Naive thymus-derived CD4-positive, alpha-beta T cell (primary cell): ENCODE data around the gene B4GALNT2. TPM values are rescaled to one million over a fixed set of nuclear protein-coding genes. Genes with fewer than 3 reads are reported as not detected.
A peak's percentile ranks its signal among the peaks of the same experiment; 100 is the strongest.

Experiments used
- ATAC-seq: fragments of 150-1000 bp; cut with Tn5 transposase; 2 replicates; pipeline ENCODE4 v1.10.0; 2021; ENCODE audit warnings: mild to moderate bottlenecking, moderate library complexity
- CTCF ChIA-PET: fragments of 350-600 bp; sonication (Branson Sonifier 250); formaldehyde crosslinking; loops from one replicate; lab custom pipeline; 2021; ENCODE audit warnings: antibody characterized with exemption; lab: Charles Lee
- POLR2A ChIA-PET: fragments of 350-600 bp; sonication (Branson Sonifier 250); formaldehyde crosslinking; loops from one replicate; lab custom pipeline; 2021; ENCODE audit warnings: antibody characterized with exemption, inconsistent platforms; lab: Charles Lee
- DNase-seq, 9 donors: peaks; one replicate each; pipeline versions ENCODE4 v3.0.0 to v3.0.0-alpha.2; 2020 to 2022; ENCODE audit warnings: mixed read lengths in 1 of 9
- H3K27ac ChIP-seq: one replicate; pipeline ENCODE4 v1.7.0; 2013; ENCODE audit warnings: mild to moderate bottlenecking, low read depth, low read length, moderate library complexity
- H3K27me3 ChIP-seq, 2 donors: one replicate each; pipeline ENCODE4 v1.7.0; 2013; ENCODE audit warnings: low read length in 2 of 2, mild to moderate bottlenecking in 2 of 2, moderate library complexity in 2 of 2; ENCODE audit not compliant: control insufficient read depth in 2 of 2, insufficient read depth in 2 of 2
- H3K36me3 ChIP-seq, 3 experiments: 1 replicate in 2 of 3; 2 replicates in 1 of 3; pipeline ENCODE4 v1.7.0; 2013; ENCODE audit warnings: low read length in 3 of 3, mild to moderate bottlenecking in 3 of 3, moderate library complexity in 1 of 3; ENCODE audit not compliant: insufficient read depth in 3 of 3, control insufficient read depth in 2 of 3
- H3K4me1 ChIP-seq, 2 donors: one replicate each; pipeline ENCODE4 v1.7.0; 2013; ENCODE audit warnings: low read length in 2 of 2, mild to moderate bottlenecking in 2 of 2, moderate library complexity in 1 of 2; ENCODE audit not compliant: control insufficient read depth in 2 of 2, insufficient read depth in 2 of 2
- H3K4me3 ChIP-seq: 2 replicates; pipeline ENCODE4 v1.7.0; 2013; ENCODE audit warnings: mild to moderate bottlenecking, low read length
- H3K9me3 ChIP-seq, 3 experiments: 1 replicate in 2 of 3; 2 replicates in 1 of 3; pipeline ENCODE4 v1.7.0; 2013; ENCODE audit warnings: low read length in 3 of 3; ENCODE audit not compliant: control insufficient read depth in 2 of 3
- H3K27ac Mint-ChIP-seq, 9 donors: one replicate each; pipeline ENCODE4 v1.8.0; 2020 to 2022; ENCODE audit warnings: mixed read lengths in 9 of 9, mild to moderate bottlenecking in 8 of 9, moderate library complexity in 5 of 9, inconsistent platforms in 2 of 9
- H3K27me3 Mint-ChIP-seq, 5 donors: one replicate each; pipeline ENCODE4 v1.8.0; 2021 to 2022; ENCODE audit warnings: mixed read lengths in 5 of 5, mild to moderate bottlenecking in 1 of 5
- H3K36me3 Mint-ChIP-seq, 5 donors: one replicate each; pipeline ENCODE4 v1.8.0; 2020 to 2022; ENCODE audit warnings: mixed read lengths in 5 of 5, mild to moderate bottlenecking in 3 of 5, inconsistent platforms in 1 of 5
- H3K4me1 Mint-ChIP-seq, 7 donors: one replicate each; pipeline ENCODE4 v1.8.0; 2020 to 2022; ENCODE audit warnings: mixed read lengths in 7 of 7, mild to moderate bottlenecking in 3 of 7, inconsistent platforms in 1 of 7
- H3K4me3 Mint-ChIP-seq, 10 donors: one replicate each; pipeline ENCODE4 v1.8.0; 2020 to 2022; ENCODE audit warnings: mild to moderate bottlenecking in 10 of 10, mixed read lengths in 10 of 10, moderate library complexity in 6 of 10, inconsistent platforms in 2 of 10
- H3K9me3 Mint-ChIP-seq, 11 donors: one replicate each; pipeline ENCODE4 v1.8.0; 2020 to 2022; ENCODE audit warnings: mixed read lengths in 11 of 11, mild to moderate bottlenecking in 4 of 11, inconsistent platforms in 1 of 11, moderate library complexity in 1 of 11
- intact Hi-C, 2 donors: fragments of 100-400 bp; cut with micrococcal nuclease; formaldehyde crosslinking; loops; one replicate each; pipeline ENCODE4 v1.15.1; 2023
- polyA plus RNA-seq, 2 donors: library from polyadenylated mRNA; unstranded; fragments of 300-500 nt; fragmentation: Illumina TruSeq; gene quantifications; one replicate each; pipeline ENCODE4 v1.2.3, GENCODE V29; 2021
- total RNA-seq, 6 experiments: library from RNA in 5 of 6; stranded (reverse) in 5 of 6; gene quantifications; 1 replicate in 5 of 6; 2 replicates in 1 of 6; pipeline ENCODE4 v1.2.3 and lab custom pipeline; 2021 to 2026

The B4GALNT2 gene
- total and polyA plus RNA-seq, 7 experiments from 2014 or later = 0.03 to 0.05 (median 0.05) TPM; not detected in 3

DNA sequence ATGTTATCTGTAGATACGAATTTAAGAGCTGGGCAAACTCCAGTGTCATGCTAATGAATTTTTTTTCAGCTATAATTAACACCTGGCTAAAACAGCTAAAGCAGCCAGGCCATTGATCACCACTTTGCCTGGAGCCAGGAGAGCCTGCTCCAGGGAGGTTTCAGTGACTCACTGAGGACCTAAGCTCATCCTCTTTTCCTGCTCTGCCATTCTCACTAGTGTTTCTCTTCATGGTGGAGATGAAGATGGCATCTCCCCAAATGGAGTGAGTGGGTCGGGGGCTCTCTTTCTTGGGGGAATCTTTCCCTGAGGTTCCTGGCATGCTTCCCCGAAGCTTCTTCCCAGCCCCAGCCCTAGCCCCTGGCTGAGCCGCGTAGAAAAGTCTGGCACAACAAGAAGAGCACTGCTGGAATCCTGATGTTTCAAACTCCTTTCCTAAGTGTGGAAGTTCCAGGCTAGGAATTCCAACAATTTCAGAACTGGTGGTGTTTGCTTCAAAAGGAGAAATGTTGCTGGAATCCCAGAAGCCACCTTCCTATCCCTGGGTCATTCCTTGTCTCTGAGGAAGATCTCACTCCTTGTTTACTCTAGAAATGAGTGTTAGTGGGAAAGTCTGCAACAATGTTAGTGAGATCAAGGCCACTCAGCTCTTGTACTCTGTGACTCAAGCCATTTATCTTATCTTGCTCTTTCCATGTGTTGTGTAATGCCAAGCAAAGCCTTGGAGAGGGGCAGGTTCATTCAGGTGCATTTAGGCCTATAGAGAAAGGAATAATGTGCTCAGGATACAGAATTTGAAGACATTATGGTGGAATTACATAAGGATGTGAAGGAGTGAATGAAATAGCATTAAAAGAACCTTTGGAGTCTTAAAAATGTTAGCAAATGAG lies 26.0 kb upstream of the B4GALNT2 start:
- no peaks in the 10 kb centered on the region for H3K36me3 Mint-ChIP-seq
- no peak overlapping the region for H3K4me3 ChIP-seq
- H3K27me3 ChIP-seq = no peaks in the 10 kb centered on the region
- peaks cover 0 to 4% (median 0%) of the 10 kb centered on the region in 7 donors for H3K4me1 Mint-ChIP-seq
- DNase-seq (no peak), ATAC-seq (no peak)
- CTCF ChIA-PET = interaction anchor here (0.7 kb wide), 1 partner anchor 262 kb away, joined by 3 read pairs; no protein-coding TSS in a partner anchor
- intact Hi-C loops = no loop called here
- H3K27me3 Mint-ChIP-seq = peaks cover 0 to 17% (median 0%) of the 10 kb centered on the region in 5 donors
- POLR2A ChIA-PET = no interaction called here
- no peaks in the 10 kb centered on the region for H3K36me3 ChIP-seq
- H3K27ac Mint-ChIP-seq = no peak overlapping the region
- H3K9me3 ChIP-seq = no peaks in the 10 kb centered on the region
- no peaks in the 10 kb centered on the region for H3K9me3 Mint-ChIP-seq
- H3K27ac ChIP-seq = no peak overlapping the region
- no peaks in the 10 kb centered on the region for H3K4me1 ChIP-seq
- H3K4me3 Mint-ChIP-seq = no peak overlapping the region

DNA sequence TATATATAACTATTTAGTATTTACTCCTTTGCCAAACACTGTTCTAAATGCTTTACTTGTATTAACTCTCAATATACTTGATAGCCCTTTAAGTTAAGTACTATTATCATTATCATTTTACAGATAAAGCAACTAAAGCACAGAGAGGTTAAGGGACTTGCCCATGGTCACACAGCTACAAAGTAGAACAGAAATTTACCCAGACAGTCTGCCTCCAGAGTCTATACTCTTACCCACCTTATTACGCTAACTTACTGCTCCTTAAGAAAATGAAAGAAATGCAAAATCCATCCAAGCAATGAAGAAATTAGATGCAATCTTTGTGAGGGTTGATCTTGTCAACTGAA lies 25.4 kb upstream of the B4GALNT2 start:
- Mint-ChIP-seq H3K9me3 (no peaks in the 10 kb centered on the region), H3K36me3 (no peaks in the 10 kb centered on the region), H3K4me3 (no peak overlapping the region), H3K27ac (no peak overlapping the region), H3K27me3 (peaks cover 0 to 18% (median 0%) of the 10 kb centered on the region in 5 donors), H3K4me1 (peaks cover 0 to 4% (median 0%) of the 10 kb centered on the region in 7 donors)
- Histone ChIP-seq H3K9me3 (no peaks in the 10 kb centered on the region), H3K27me3 (no peaks in the 10 kb centered on the region), H3K36me3 (no peaks in the 10 kb centered on the region), H3K4me1 (no peaks in the 10 kb centered on the region), H3K27ac (no peak overlapping the region), H3K4me3 (no peak overlapping the region)
- intact Hi-C loops = no loop called here
- ChIA-PET CTCF (interaction anchor here (0.7 kb wide), 1 partner anchor 262 kb away, joined by 3 read pairs; no protein-coding TSS in a partner anchor), POLR2A (no interaction called here)
- ATAC-seq (no peak), DNase-seq (no peak)

DNA sequence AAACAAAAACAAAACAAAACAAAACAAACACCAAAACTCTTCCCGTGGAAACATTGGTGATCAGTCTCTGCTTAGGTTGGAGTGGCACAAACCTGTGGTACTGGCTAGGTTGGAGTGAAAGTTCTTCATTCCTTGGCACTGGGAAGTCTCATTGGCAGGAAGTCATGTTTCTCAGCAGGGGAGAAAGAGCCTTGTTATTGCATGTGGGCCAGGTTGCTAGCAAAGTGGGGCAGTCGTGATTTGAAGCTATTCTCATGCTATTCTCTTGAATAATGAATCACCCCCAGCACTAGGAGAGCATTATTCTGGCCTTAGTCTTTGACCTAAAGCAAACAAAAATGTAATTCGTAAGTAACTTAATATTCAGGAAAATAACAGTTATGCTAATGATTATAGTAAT lies 24.3 kb upstream of the B4GALNT2 start:
- peaks cover 0 to 4% (median 0%) of the 10 kb centered on the region in 7 donors for H3K4me1 Mint-ChIP-seq
- no peaks in the 10 kb centered on the region for H3K4me1 ChIP-seq
- POLR2A ChIA-PET = no interaction called here
- CTCF ChIA-PET = no interaction called here
- H3K9me3 ChIP-seq = no peaks in the 10 kb centered on the region
- H3K4me3 Mint-ChIP-seq = peak overlapping the region in 1 of 10 donors; percentile 1
- no peak overlapping the region for H3K27ac ChIP-seq
- ATAC-seq (no peak), DNase-seq (no peak)
- no peak overlapping the region for H3K27ac Mint-ChIP-seq
- H3K27me3 ChIP-seq = no peaks in the 10 kb centered on the region
- peaks cover 0 to 26% (median 4%) of the 10 kb centered on the region in 5 donors for H3K27me3 Mint-ChIP-seq
- intact Hi-C loops = no loop called here
- H3K36me3 ChIP-seq = no peaks in the 10 kb centered on the region
- H3K36me3 Mint-ChIP-seq = no peaks in the 10 kb centered on the region
- H3K4me3 ChIP-seq = no peak overlapping the region
- H3K9me3 Mint-ChIP-seq = peaks cover 0 to 2% (median 0%) of the 10 kb centered on the region in 11 donors

DNA sequence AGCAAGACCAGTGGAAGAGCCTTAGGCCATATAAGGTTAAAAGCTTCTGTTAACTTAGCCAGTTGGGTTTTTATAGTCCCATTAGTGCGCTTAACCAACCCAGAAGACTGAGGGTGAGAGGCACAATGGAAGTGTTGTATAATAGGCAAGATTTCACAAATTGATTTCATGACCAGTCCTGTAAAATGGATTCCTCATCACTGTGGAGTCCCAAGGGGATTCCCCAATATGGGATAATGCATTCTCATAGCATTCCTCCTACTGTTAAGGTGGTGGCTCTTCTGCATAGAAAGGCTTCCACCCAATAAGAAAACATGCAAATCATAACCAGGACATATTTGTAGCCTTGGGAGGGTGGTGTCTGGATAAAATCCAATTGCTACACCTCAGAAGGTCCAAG lies 22.1 kb upstream of the B4GALNT2 start:
- no peaks in the 10 kb centered on the region for H3K27me3 ChIP-seq
- H3K27me3 Mint-ChIP-seq = peaks cover 5 to 36% (median 13%) of the 10 kb centered on the region in 5 donors
- CTCF ChIA-PET = no interaction called here
- H3K4me3 Mint-ChIP-seq = no peak overlapping the region
- ATAC-seq = no peak
- no peaks in the 10 kb centered on the region for H3K9me3 ChIP-seq
- no peaks in the 10 kb centered on the region for H3K36me3 ChIP-seq
- H3K4me1 Mint-ChIP-seq = peaks cover 0 to 4% (median 0%) of the 10 kb centered on the region in 7 donors
- H3K4me1 ChIP-seq = no peaks in the 10 kb centered on the region
- no peaks in the 10 kb centered on the region for H3K36me3 Mint-ChIP-seq
- H3K27ac ChIP-seq = no peak overlapping the region
- H3K9me3 Mint-ChIP-seq = peaks cover 0 to 3% (median 0%) of the 10 kb centered on the region in 11 donors
- POLR2A ChIA-PET = no interaction called here
- DNase-seq = no peak
- H3K27ac Mint-ChIP-seq = no peak overlapping the region
- H3K4me3 ChIP-seq = no peak overlapping the region
- intact Hi-C loops = no loop called here

DNA sequence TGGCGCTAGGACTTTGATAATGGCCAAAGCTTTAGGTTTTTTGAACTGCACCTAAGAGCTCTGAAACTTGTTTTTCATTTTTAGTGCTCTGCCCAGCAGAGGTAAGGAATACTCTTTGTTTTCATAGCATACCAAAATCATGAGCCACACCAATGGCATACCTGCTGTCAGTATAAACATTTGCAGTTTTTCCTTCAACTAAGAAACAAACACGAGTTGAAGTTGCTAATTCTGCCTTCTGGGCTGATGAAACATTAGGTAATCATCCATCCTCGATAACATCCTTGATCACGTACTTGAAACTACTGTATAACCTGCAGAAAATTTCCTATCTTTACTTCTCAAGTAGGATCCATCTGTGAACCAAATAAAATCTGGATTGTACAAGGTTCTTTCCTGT lies 20.6 kb upstream of the B4GALNT2 start:
- no peaks in the 10 kb centered on the region for H3K4me1 ChIP-seq
- Mint-ChIP-seq H3K4me1 (peaks cover 0 to 4% (median 0%) of the 10 kb centered on the region in 7 donors), H3K27ac (no peak overlapping the region), H3K27me3 (peaks cover 9 to 40% (median 18%) of the 10 kb centered on the region in 5 donors), H3K4me3 (no peak overlapping the region), H3K9me3 (peaks cover 0 to 3% (median 0%) of the 10 kb centered on the region in 11 donors), H3K36me3 (no peaks in the 10 kb centered on the region)
- no peak overlapping the region for H3K4me3 ChIP-seq
- intact Hi-C loops = no loop called here
- H3K27ac ChIP-seq = no peak overlapping the region
- POLR2A ChIA-PET = no interaction called here
- H3K27me3 ChIP-seq = no peaks in the 10 kb centered on the region
- CTCF ChIA-PET = interaction anchor here (0.5 kb wide), 1 partner anchor 17 kb away, joined by 5 read pairs; no protein-coding TSS in a partner anchor
- H3K36me3 ChIP-seq = no peaks in the 10 kb centered on the region
- DNase-seq = no peak
- no peak for ATAC-seq
- H3K9me3 ChIP-seq = no peaks in the 10 kb centered on the region

DNA sequence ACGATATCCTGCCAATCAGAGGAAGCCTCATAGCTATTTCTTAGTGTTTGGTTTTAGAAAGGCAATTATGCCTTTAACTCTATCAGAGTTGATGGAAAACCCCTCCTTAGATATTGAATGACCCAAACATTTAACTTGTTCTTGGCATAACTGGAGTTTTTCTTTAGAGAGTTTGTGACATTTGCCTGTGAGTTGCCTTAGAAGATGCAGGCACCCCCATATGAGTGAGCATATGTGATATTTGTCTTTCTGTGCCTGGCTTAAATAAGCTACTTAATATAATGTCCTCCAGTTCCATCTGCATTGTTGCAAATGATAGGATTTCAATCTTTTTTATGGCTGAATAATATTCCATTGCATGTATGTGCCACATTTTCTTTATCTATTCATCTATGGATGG lies 19.6 kb upstream of the B4GALNT2 start:
- Histone ChIP-seq H3K4me3 (no peak overlapping the region), H3K36me3 (no peaks in the 10 kb centered on the region), H3K27ac (no peak overlapping the region), H3K27me3 (no peaks in the 10 kb centered on the region), H3K4me1 (no peaks in the 10 kb centered on the region), H3K9me3 (no peaks in the 10 kb centered on the region)
- intact Hi-C loops = no loop called here
- ATAC-seq (no peak), DNase-seq (no peak)
- Mint-ChIP-seq H3K4me1 (peaks cover 0 to 4% (median 0%) of the 10 kb centered on the region in 7 donors), H3K36me3 (no peaks in the 10 kb centered on the region), H3K27me3 (peaks cover 14 to 45% (median 23%) of the 10 kb centered on the region in 5 donors), H3K9me3 (peaks cover 0 to 3% (median 0%) of the 10 kb centered on the region in 11 donors), H3K4me3 (no peak overlapping the region), H3K27ac (no peak overlapping the region)
- POLR2A ChIA-PET = interaction anchor here (0.7 kb wide), 1 partner anchor 669 kb away, joined by 3 read pairs; no protein-coding TSS in a partner anchor
- CTCF ChIA-PET = no interaction called here
